ENCODE results near the gene PIEZO1. TPM values are rescaled to one million over a fixed set of nuclear protein-coding genes. Genes with fewer than 3 reads are reported as not detected.
A peak's percentile ranks its signal among the peaks of the same experiment; 100 is the strongest.
"Not testable (repeated sequence)": the region's sequence is repeated elsewhere in the genome, so short reads cannot be mapped to it uniquely, and the experiment has no call there.

The PIEZO1 gene
- total and polyA plus RNA-seq, 8 donors: 16.3 to 255 (median 31.8) TPM

- 45 to 53% methylated on average over 11 of the region's 11 CpGs for WGBS, 2 donors
- H3K4me1 ChIP-seq: no peaks in the 10 kb centered on the region
- no peak overlapping the region for H3K4me3 ChIP-seq
- no peaks in the 10 kb centered on the region for H3K36me3 ChIP-seq
- no peak for FAIRE-seq
- peak in 1 of 6 donors; percentile 41 for DNase-seq
- no peak for TF ChIP-seq CTCF (IDR thresholded peaks at IDR 0.05)
- no peaks in the 10 kb centered on the region for H3K27me3 ChIP-seq
- H3K9me3 ChIP-seq: no peaks in the 10 kb centered on the region
- intact Hi-C loops (cut with DNase I): no loop called here
- peak in 3 of 4 donors; percentile 48 to 70 (median 49) for ATAC-seq
- no peak overlapping the region for H3K27ac ChIP-seq
Observed at GRCh38 chr16:88672776-88673175, 112.2 kb downstream of the PIEZO1 start.

GRCh38 chr16:88671806-88672205, 113.2 kb downstream of the PIEZO1 start:
- H3K9me3 ChIP-seq: no peaks in the 10 kb centered on the region
- FAIRE-seq (no peak), DNase-seq (peak in 1 of 6 donors; percentile 44), ATAC-seq (no peak)
- H3K36me3 ChIP-seq: no peaks in the 10 kb centered on the region
- 85 to 90% methylated on average over 23 of the region's 23 CpGs for WGBS, 2 donors
- H3K27me3 ChIP-seq: no peaks in the 10 kb centered on the region
- no peaks in the 10 kb centered on the region for H3K4me1 ChIP-seq
- no peak for TF ChIP-seq CTCF (IDR thresholded peaks at IDR 0.05)
- H3K4me3 ChIP-seq: no peak overlapping the region
- no peak overlapping the region for H3K27ac ChIP-seq
- intact Hi-C loops (cut with DNase I): no loop called here

- TF ChIP-seq CTCF (IDR thresholded peaks at IDR 0.05): no peak
- no peak for FAIRE-seq
- Histone ChIP-seq H3K27ac (no peak overlapping the region), H3K27me3 (no peaks in the 10 kb centered on the region), H3K9me3 (no peaks in the 10 kb centered on the region), H3K36me3 (no peaks in the 10 kb centered on the region), H3K4me1 (peaks cover 0 to 6% (median 0%) of the 10 kb centered on the region in 3 donors), H3K4me3 (no peak overlapping the region)
- no peak for ATAC-seq
- DNase-seq: peak in 1 of 6 donors; percentile 18
- intact Hi-C loops (cut with DNase I): no loop called here
- 61 to 71% methylated on average over 10 of the region's 10 CpGs for WGBS, 2 donors
Observed at GRCh38 chr16:88669980-88670379, 115.0 kb downstream of the PIEZO1 start.

GRCh38 chr16:88669493-88669892, 115.5 kb downstream of the PIEZO1 start:
- H3K4me3 ChIP-seq; intact Hi-C loops (cut with DNase I); ATAC-seq; DNase-seq; H3K36me3 ChIP-seq; FAIRE-seq; H3K27me3 ChIP-seq; H3K27ac ChIP-seq; H3K9me3 ChIP-seq: not testable (repeated sequence)
- H3K4me1 ChIP-seq: peaks cover 0 to 11% (median 0%) of the 10 kb centered on the region in 3 donors
- WGBS, 2 donors: 91 to 93% methylated on average over 8 of the region's 8 CpGs

GRCh38 chr16:88667461-88667860, 117.6 kb downstream of the PIEZO1 start:
- Histone ChIP-seq H3K27ac (no peak overlapping the region), H3K4me3 (no peak overlapping the region), H3K36me3 (no peaks in the 10 kb centered on the region), H3K4me1 (peaks cover 0 to 11% (median 5%) of the 10 kb centered on the region in 3 donors), H3K9me3 (no peaks in the 10 kb centered on the region), H3K27me3 (no peaks in the 10 kb centered on the region)
- 81 to 91% methylated on average over 5 of the region's 5 CpGs for WGBS, 2 donors
- ATAC-seq (no peak), DNase-seq (no peak), FAIRE-seq (no peak)
- intact Hi-C loops (cut with DNase I): no loop called here
- no peak for TF ChIP-seq CTCF (IDR thresholded peaks at IDR 0.05)

All from pancreas (tissue), 10 donors.